Left forelimb (tissue), 1 donor: Measurements from ENCODE around the gene EIPR1.

Experiments
- DNase-seq: peaks from one replicate; pipeline ENCODE4 v3.0.0-alpha.2; 2018; ENCODE audit warnings: low spot score

Gene EIPR1

GRCh38 chr2:3303583-3304406 lies 73.8 kb downstream of the EIPR1 start:
- peak; percentile 90 for DNase-seq

- no peak for DNase-seq
These were observed 74.7 kb downstream of the EIPR1 start for GRCh38 chr2:3302751-3303582.

DNA sequence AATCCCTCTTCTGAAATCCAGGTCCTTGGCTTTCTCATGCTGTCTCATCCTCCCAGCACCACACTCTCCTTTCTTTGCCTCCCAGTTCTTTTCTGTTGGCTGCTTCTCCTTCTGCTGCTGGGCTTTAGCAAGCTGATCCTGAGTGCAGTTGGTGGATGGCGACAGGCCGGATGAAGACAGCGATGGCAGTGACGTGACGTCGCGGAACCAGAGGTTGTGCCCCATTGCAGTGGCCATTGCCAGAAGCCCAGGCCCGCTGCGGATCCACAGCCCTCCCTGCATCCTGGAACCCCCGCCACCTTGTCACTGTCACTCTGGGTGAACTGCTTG lies 75.2 kb downstream of the EIPR1 start:
- no peak for DNase-seq

GRCh38 chr2:3301001-3301400 lies 76.6 kb downstream of the EIPR1 start:
- no peak for DNase-seq

DNA sequence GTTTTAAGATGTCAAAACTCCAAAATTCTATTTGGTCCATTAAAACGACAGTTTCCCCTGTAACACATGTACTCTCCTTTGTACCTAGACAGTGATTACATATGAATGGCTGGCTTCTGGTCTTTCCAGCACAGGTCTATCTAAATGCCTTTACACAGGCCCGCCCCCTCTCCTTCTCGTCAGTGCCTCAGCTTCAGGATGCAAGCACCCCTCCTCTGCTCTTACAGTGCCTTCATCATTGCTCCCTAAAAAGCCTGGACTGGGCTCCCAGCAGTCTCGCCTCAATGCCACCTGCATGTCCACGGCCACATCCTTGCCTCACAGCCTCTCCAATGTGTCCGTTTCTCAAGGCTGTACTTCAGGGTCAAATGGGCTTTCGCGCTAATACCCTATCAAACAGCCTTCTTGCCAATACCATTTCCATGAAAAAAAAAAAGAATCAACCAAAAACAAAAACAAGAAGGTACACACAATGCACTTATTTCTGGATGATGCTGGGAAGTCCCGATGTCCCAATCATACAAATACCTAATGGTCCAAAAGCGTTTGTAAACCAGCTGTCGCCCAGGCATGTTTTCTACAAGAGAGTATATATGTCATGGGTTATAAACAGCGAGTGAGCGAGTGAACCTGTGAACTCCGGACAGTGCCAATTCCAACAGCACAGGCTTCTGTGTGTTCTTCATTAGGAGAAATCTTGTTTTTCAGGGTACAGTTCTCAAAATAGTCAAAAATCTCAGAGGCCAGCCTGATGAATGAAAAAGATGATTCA lies 77.2 kb downstream of the EIPR1 start:
- no peak for DNase-seq

DNA sequence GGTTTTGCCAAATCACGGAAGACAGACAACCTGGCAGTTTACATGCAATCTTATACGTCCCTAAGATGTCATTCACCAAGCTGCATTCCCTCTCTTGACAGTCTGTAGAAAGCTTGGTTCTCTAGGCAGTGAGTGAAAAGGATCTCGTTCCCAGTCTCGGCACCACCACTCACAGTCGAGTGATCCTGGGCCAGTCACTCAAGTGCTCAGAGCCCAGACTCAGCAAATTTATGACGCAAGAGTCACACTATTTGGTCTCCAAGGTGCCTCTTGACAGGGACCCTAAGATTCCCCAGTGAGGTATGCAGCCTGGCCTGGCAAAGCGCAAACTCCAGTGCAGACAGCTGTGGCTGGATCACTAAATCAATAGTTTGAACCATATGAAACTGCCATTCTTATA lies 77.9 kb downstream of the EIPR1 start:
- no peak for DNase-seq

DNA sequence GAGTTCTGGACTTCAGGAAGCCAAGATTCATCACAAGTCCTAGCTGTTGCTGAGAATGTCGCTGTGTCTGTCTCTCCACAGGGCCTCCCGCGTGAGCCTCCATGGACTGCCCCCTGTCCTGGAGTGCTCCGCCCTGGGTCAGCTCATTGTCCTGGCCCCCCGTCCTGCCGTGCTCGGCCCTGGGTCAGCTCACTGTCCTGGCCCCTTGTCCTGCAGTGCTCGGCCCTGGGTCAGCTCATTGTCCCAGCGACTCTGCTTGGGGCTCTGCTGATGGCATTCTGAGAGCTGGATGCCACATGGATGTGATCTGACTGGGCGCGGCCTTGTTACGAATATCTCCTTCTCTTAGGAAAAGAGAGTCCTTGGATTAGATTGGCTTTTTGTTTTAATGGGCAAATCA lies 78.5 kb downstream of the EIPR1 start:
- no peak for DNase-seq

DNA sequence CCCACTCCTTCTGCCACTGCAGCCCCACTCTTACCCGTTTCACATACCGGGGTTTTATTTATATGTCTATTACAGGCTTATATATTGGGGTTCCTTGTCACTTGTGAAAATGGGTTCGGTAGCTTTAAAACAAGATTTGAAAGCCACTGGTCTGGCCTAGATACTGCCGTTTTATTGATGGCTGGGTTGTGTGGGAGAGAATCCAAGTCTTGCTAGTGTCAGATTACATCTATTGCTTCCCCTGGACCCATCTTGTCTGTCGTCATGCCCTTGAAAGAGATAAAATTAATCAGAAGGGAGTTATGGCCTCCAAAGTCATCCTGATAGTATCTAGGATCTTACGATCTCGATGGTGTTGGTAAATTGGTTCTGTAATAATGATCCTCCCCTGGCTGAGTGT lies 79.4 kb downstream of the EIPR1 start:
- DNase-seq, result no peak

DNA sequence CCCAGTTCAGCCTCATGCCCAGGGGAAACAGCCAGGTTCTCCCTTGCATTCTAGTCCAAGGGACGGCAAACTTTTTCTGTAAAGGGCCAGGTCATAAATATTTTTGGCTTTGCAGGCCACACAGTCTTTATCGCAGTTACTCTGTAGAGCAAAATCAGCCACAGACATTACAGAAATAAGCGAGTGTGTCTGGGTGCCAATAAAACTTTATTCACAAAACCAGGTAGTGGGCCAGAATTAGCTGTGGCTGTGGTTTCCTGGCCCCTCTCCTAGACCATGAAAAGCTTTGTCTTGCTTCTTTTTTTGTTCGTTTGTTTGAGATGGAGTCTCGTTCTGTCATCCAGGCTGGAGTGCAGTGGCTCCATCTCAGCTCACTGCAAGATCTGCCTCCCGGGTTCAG lies 80.1 kb downstream of the EIPR1 start:
- no peak for DNase-seq

DNA sequence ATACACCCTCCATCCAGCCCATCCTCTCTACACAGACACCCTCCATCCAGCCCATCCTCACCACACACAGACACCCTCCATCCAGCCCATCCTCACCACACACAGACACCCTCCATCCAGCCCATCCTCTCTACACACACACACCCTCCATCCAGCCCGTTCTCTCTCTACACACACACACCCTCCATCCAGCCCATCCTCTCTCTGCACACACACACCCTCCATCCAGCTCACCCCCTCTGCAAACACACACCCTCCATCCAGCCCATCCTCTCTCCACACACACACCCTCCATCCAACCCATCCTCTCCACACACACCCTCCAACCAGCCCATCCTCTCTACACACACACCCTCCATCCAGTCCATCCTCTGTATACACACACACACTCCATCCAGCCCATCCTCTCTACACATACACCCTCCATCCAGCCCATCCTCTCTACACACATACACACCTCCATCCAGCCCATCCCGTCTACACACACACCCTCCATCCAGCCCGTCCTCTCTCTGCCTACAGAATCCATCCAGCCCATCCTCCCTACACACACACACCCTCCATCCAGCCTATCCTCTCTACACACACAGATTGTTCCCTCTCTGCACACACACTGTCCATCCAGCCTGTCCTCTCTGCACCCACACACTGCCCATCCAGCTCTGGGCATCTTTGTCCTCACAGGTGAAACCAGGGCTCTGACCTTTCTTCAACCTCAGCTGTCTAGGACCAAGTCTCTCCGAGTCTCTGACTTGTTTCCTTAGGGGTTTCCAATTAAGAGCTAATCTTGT lies 81.2 kb downstream of the EIPR1 start:
- peak; percentile 31 for DNase-seq

DNA sequence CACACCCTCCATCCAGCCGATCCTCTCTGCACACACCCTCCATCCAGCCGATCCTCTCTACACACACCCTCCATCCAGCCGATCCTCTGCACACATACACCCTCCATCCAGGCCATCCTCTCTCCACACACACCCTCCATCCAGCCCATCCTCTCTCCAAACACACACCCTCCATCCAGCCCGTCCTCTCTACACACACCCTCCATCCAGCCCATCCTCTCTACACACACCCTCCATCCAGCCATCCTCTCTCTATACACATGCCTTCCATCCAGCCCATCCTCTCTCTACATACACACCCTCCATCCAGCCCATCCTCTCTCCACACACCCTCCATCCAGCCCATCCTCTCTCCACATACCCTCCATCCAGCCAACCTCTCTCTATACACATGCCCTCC lies 83.1 kb downstream of the EIPR1 start:
- DNase-seq, result peak; percentile 26

GRCh38 chr2:3294069-3294468 lies 83.5 kb downstream of the EIPR1 start:
- DNase-seq, result peak; percentile 9

- peak; percentile 28 for DNase-seq
These were observed 84.4 kb downstream of the EIPR1 start for GRCh38 chr2:3293221-3293620.

DNA sequence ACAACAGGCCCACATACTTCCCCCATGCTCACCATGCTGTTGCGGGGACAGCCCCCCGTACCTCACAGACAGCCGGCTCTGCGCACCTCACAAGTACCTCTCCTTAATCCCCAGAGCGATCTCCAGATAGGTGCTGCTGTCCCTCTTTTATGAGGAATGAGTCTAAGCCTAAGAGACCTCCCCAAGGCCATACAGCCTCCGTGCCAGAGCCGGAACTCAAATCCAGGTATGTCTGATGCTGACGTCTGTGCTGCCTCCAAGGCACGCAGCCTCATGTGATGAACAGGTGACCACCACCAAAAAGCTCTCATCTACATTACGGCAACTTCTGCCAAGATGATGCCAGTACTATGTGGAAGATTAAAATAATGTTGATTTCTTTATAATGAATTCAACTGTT lies 85.2 kb downstream of the EIPR1 start:
- DNase-seq, result peak; percentile 14

DNA sequence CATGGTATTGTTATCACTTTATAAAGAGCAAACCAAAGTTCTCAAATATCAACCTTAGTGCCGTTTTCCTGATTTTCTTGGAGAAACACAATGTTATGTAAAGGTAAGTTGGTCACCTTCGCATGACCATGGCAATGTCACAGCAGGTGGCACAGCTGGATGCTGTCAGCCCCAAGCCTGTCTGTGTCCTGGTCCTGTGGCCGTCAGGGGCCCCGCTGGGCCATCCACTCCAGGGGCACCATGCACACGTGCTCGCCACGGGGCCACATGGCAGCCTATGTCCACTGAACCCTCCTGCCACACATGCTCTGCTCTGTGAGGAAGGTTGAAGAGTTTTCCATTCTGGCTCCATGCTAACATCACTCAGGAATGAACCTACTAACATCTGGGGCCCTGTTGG lies 85.9 kb downstream of the EIPR1 start:
- DNase-seq, result no peak

DNA sequence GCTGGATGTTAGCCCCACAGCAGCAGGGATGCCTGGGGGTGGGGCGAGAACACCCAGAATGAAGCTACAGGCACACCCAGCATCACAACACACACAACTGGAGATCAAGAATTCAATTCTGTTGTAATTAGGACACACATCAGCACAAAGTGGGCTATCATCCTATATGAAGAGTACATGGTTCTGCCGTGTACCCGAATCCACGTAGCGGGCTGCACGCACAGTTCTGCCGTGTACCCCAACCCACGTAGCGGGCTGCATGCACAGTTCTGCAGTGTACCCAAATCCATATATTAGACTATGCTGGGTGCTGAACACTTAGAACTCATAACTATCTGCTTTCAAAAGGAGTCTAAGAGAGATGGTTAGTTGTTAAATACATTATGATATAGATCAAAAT lies 86.5 kb downstream of the EIPR1 start:
- DNase-seq, result no peak

GRCh38 chr2:3290655-3291054 lies 87.0 kb downstream of the EIPR1 start:
- DNase-seq, result no peak

DNA sequence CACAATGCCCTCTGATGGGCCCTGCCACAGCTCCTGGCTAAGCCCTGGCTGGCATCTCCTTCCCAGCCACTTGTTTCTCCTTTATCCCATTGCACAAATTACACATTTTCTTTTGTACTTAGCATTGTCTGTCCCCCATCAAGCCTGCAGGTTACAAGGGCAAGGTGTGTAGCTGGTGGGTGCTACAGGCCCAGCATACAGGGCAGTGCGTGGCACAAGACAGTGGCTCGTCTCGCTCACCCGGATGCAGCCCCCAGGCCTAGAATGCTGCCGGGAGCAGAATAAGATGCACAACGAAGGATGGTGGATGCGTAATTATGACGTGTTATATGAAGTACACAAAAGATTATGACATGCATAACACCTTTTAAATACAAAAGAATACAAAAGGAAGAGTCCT lies 87.6 kb downstream of the EIPR1 start:
- DNase-seq, result no peak

DNA sequence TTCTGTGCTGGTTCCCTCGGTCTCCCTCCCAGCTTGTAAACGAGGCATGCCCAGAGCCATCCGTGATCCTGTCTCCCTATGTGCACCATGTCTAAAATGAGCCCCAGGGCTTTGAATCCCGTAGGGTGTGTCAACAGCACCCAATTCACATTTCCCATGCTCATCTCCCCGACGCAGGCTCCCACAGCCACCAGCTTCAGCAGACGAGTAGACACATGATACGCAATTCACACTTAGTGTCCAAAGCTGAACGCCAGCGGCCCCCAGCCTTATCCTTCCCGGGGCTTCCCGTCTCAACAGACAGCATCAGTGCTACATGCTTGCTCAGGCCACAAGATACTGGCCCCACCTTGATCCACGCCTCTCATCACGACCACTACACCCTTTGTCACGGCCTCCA lies 88.1 kb downstream of the EIPR1 start:
- DNase-seq, result no peak

DNA sequence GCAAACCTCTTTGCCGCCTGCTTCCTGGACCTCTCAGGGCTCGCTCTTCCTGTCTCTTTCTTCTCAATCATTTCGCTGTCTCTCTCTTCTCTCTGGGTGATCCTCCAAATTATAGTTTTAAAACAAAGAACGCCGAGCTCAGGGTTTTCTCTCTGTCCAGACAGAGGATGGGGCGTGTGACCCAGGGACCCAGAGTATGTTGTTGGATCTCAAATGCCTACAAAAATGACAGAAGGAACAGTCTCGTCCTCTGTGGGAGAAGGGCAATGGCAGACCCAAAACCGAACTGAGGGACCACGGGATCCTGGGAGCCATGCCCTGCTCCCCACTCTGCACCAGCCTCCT lies 88.5 kb downstream of the EIPR1 start:
- DNase-seq, result no peak

DNA sequence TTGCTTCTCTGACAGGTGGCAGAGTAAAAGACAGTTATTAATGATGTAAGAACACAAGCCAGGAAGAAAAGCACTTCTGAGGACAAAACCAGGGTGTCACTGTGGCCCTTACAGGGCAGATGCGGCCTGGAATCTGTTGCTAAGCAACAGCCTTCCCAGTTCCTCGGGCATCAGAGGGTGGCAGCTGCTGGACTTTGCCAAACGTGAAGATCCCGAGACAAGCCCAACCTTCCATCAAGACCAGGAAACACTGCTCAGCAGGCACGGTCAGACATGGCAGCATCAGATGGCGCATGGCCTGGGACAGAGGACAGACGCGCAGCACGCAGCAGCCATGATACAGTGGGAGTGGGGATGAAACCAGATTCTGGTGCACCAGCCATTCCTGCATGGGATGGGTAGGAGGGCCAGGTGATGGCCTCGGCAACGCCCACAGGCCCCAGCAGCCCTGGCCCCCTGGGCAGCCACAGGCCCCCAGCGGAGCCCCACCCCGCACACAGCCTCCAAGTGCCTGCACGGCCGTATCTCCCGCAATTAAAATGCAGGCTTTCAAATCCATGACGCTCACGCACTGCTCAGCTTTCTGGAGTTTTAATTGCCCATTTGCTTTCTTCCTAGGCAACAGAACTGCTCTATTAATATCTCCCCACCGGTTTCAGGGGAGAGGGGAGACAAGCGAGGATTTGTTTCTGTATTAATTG lies 89.0 kb downstream of the EIPR1 start:
- no peak for DNase-seq
